GM21390 (cell line): ENCODE results near the gene OBSCN.

Experiments
- ATAC-seq: cut with Tn5 transposase; IDR thresholded peaks from one replicate; pipeline ENCODE4 v1.9.1; 2021; ENCODE audit not compliant: unreplicated experiment

Gene OBSCN

DNA sequence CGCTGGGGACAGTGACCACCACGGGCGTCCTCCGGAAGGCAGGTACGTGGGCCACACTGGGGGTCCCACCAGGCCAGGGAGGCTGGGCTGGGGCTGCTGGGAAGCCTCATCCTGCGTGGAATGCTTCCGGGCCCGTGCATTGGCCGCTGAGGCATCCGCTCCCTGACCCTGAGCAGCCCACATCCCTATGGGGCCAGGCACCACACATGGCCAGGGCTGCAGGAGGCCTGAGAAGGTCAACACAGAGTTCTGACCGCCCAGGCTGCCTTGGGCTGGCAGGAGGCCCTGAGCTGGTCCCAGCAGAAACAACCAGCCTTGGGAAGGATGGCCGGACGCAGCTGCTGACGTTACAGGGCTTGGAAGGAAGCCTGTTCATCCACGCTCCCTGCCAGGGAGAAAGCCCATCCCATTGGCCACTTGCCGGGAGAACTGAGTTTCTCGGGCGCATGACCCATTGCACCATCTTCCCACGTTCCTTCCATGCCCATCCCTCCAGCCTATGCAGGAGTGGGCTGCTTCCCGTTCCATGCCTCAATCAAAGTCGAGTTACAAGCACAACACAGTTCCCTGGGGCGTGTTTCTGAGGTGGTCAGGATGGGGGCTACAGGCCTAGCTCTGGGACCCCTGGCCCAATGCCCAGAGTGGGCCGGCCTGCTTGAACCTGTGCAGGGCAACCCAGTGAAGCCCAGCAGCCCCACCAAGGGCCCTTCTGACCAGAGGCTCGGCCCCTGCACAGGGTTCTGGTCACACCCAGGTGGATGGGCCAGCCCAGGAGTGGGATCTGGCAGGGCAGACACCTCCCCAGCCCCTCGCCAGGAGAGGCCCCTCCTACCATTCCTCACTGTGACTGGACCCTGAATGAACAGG, 167.1 kb downstream of the OBSCN start:
- no peak for ATAC-seq

DNA sequence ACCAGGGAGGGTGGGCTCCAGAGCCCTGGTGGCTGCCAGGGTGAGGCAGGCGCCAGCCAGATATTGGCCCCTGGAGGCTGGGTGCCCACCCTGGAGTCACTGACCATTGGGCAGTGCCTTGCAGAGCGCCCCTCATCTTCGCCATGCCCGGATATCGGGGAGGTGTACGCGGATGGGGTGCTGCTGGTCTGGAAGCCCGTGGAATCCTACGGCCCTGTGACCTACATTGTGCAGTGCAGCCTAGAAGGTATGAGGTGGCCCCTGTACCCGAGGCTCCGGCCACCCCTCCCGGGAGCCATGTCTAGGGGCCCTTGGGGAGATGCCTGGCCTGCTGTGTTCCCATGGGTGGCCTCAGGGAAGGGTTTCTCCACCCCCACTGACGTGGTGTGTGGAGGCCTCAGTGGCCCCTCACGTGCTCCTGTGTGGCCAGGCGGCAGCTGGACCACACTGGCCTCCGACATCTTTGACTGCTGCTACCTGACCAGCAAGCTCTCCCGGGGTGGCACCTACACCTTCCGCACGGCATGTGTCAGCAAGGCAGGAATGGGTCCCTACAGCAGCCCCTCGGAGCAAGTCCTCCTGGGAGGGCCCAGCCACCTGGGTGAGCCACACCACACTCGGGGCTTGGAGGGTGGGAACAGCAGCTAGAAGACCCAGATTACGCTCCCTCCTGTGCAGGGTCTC, 167.9 kb downstream of the OBSCN start:
- ATAC-seq, result no peak

DNA sequence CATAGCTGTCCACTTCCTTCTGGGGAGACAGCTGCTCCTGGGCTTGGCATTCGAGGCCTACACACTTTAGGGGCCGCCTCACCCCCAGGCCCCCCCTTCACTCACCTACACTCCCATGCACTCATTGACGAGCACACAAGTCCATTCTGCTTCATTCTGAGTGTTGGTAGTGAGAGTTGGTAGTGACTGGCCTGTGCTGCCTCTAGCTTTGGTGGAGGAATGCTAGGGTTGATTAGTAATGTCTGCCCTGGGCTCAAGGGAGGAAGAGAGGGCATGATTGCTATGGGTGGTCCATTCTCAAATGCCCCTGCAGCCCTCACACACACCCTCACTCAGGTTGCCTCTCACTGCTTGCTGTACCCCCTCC, 168.4 kb downstream of the OBSCN start:
- ATAC-seq, result no peak

DNA sequence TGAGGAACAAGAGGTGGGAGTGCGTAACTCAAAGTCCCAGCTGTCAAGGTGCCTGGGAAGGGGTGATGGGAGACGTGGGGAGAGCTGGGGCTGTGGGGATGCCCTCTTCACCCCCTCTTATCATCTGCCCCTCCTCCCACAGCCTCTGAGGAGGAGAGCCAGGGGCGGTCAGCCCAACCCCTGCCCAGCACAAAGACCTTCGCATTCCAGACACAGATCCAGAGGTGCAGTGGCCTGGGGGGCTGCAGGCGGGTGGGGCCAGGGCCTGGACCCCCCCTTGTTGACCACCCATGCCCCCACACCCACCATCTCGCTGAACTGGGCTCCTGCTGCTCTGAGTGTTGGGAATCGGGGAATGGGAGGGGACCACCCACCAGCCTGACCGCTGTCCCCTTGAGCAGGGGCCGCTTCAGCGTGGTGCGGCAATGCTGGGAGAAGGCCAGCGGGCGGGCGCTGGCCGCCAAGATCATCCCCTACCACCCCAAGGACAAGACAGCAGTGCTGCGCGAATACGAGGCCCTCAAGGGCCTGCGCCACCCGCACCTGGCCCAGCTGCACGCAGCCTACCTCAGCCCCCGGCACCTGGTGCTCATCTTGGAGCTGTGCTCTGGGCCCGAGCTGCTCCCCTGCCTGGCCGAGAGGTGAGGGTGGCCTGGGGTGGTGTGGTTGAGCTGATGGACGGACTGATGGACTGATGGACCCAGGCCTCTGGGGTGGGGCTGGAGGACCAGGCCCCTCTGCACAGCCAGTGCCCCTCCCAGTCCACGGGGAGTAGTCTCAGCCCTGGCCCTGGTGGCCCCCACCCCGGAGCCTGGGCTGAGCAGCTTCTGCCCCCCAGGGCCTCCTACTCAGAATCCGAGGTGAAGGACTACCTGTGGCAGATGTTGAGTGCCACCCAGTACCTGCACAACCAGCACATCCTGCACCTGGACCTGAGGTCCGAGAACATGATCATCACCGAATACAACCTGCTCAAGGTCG, 169.1 kb downstream of the OBSCN start:
- no peak for ATAC-seq

DNA sequence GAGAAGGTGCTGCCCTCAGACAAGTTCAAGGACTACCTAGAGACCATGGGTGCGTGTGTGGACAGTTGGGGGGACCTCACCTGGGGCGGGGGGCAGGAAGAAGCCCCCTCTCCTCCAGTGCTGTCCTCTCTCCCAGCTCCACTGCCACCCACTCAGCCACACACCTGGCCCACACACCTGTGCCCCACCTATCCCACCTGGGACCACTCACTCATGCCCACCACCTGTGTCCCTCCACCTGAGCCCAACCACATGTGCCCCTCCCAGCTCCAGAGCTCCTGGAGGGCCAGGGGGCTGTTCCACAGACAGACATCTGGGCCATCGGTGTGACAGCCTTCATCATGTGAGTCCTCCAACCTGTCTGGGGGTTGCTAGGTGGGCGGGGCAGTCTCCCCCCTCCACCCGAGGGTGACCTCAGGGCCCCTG, 169.8 kb downstream of the OBSCN start:
- no peak for ATAC-seq

DNA sequence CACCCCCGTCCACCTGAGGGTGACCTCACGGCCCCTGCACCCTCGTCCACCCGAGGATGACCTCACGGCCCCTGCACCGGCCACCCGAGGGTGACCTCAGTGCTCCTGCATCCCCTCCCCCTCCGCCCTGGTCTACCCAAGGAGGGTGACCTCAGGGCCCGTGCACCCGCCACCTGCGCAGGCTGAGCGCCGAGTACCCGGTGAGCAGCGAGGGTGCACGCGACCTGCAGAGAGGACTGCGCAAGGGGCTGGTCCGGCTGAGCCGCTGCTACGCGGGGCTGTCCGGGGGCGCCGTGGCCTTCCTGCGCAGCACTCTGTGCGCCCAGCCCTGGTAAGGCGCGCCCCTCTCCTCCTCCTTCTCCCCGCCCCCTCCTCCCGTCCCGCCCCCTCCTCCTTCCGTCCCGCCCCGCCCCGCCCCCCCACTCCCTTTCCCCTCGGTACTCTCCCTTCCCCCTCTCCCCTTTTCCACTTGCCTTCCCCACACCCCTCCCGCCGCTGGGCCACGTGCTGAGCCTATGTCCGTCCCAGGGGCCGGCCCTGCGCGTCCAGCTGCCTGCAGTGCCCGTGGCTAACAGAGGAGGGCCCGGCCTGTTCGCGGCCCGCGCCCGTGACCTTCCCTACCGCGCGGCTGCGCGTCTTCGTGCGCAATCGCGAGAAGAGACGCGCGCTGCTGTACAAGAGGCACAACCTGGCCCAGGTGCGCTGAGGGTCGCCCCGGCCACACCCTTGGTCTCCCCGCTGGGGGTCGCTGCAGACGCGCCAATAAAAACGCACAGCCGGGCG, 170.4 kb downstream of the OBSCN start:
- no peak for ATAC-seq

DNA sequence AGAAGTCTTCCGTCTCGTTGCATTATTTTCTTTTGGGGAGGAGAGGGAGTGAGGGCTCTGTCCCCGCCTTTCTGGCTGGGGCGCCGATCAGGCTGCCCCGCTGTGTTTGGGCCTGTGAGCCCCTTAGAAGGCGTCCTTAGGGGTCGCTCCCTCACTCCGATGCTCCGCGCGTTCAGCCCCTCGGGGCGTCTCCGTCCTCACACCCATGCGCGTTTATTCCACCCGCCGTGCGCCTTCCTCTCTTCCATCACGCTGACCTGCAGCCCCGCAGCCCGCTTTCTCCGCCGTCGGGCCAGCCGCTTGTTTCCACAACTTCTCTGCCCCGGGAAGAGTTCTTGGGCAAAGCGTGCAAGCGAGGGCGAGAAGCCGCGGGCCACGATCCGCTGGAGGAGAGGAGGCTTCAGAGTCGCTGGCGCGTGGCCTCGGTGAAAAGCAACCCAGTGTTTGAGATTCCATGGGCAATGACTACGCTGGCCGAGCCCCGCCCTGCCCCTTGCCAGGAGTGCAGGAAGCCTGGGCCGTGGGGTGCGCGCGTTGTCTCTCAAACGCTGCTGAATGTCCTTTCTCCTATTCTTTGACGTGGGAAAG, 171.1 kb downstream of the OBSCN start:
- ATAC-seq, result no peak

DNA sequence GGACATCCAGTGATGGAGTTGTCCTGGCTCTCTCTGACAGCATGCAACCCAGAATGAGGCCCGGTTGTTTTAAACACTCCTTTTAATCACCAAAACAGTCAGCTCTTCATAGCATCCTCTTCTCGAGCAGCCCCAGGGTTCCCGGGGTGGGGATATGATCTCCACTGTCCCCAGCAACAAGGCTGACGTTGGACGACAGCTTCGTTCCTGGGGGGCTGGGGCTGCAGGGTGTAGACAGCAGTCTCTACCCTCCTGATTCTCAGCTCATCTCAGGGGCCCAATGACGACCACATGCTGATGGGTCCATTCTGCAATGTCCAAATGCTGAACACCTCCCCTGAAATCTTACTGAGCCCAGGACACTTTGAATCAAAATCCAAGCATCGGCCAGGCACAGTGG, 171.8 kb downstream of the OBSCN start:
- ATAC-seq, result no peak

DNA sequence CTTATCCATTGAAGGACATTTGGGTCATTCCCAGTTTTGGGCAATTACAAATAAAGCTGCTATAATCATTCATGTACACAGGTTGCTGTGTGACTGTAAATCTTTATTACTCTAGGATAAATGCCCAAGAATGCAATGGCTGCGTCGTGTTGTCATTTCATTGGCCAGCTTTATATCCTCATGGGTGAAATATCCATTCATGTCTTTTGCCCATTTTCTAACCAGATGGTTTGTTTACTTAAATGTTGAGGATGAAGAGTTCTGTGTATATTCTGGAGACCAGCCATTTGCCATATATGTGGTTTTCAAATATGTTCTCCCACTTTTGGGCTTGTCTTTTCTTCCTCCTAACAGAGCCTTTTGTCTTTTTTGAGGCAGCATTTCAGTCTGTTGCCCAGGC, 173.5 kb downstream of the OBSCN start:
- ATAC-seq, result no peak

DNA sequence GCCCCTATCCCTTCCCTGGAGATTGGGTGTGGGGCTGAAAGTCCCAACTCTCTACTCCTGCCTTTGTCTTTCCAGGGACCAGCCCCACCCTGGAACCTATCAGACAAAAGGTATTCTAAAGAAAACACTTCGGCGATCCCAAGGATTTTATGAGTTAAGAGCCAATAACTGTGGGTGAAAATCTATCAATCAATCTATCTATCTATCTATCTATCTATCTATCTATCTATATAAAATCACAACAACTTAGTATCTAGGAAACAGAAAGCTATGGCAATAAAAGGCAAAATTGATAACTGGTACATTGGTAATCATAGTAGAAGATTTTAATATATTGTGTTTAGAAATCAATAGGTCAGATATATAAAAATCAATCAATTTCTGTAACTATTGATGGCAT, 175.9 kb downstream of the OBSCN start:
- no peak for ATAC-seq

DNA sequence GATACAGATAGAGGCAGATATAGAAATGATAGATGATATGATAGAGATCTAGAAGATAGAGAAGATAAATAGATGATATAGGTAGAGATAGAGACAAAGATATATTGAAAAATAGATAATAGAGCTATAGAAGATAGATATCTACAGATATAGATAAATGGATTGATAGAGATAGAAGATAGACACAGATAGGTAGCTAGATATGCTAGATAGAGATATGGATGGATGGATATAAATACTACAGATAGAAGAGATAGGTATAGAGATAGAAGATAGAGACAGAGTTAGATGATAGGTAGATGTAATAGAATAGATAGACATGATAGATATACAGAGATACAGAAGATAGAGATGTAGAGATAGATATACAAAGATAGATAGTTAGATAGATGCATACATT, 177.4 kb downstream of the OBSCN start:
- no peak for ATAC-seq

DNA sequence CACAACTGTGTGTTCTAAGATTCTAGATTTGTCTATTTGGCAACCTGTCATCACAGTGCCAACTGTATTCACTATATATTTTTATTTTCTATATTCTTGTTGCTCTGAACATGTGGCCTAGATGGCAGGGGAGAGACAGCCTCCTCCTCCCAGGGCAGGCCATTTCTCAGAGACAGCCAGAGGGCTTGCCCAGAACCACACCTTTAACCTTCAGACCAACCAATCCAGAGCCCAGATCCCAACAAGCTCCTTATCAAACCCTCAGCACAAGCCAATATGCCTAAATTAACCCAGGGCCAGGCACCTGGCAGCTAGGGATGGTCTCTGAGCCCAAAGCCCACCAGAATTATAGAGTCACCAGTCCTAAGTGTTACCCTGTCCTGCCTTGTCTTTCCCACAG, 179.5 kb downstream of the OBSCN start:
- no peak for ATAC-seq

DNA sequence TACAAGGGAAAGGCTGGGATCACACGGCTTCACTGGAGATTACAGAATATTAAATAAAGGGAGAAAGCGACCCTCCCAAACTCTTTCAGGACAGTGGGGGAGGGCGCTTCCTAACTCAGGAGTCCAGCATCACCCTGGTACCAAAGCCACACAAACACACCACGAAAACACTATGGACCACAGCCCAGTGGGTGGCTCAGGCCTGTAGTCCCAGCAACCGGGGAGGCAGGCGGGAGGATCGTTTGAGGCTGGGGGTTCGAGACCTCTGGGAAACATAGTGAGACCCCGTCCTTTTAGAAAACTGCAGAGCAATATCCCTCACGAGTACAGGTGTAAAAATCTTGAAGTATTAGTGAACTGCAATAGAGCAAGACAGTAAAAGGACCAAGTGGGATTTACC, 182.8 kb downstream of the OBSCN start:
- ATAC-seq, result no peak

DNA sequence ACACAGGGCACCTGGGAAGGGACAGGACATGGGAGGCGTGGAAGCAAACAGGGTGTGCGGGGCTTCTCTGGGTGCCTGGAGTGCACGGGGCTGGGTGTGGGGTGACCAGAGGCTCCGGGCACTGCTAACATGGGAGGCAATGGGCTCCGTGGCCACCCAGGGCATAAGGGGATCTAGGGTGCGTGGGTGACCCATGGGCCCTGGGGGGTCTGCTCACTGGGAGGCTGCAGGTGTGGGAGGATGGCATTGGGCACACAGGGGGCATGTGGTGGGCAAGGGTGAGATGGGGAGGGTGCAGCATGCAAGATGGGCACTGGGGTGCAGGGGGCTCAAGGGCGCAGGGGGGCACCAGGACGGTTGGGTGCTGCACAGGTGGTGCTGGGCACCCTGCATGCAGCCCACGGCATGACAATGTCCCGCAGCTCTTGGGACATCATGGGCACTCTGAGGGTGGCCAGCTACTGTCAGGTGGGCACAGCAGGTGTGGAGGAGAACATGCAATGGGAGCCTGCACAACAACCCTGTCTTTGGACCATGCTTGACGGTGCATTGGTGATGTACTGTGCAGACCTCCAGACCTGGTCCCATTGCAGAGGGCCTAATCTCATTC, 183.7 kb downstream of the OBSCN start:
- ATAC-seq, result no peak

DNA sequence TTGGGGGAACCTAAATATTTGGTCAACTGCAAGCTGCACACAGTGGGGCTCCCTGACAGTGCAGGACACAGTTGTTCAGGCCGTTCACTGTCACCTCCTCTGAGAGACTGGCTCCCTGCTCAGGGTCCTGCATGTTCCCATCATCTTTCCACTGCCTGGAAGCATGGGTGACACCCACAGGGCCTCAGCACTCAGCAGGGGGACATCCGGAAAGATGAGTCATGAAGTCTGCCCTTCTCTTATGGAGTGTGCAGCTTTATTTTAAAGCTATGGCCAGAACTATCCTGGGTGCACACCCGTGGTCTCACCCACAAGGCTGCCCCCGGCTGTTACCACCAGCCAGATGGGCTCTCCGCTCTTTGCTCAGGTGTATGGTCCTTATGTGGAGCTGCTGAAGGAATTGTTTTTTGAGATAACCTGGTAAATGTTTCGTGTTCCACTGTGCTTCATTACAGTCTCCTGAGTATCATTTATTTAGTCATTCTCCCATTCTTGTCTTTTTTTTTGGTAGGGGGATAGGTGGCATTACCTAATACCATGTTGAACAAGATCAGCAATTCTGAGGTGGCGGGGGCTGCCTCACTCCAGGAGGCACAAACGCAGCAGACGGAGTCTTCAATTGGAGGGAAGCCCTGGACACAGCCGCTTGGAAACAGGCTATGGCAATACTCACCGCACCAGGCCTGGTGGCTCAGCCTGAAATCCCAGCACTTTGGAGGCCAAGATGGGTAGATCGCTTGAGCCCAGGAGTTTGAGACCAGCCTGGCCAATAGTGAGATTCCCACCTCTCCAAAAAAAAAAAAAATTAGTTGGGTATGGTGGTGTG, 184.5 kb downstream of the OBSCN start:
- ATAC-seq, result no peak

DNA sequence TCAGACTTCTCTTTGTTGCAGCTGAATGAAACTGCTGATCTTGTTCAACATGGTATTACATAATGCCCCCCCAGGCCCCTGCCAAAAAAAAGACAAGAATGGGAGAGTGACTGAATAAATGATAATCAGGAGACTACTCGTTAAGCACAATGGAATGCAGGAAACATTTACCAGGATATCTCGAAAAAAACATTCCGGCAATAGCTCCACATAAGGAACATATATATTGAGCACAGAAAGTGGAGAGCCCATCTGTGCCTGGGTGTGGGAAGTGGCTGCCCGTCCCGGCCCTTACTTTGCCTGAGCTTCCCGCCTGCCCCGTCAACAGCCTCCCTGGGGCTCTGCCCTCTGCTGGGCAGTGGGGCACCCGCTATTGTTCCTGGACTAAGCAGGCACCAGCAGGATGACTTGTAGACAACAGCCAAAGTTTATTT, 185.4 kb downstream of the OBSCN start:
- ATAC-seq, result no peak

DNA sequence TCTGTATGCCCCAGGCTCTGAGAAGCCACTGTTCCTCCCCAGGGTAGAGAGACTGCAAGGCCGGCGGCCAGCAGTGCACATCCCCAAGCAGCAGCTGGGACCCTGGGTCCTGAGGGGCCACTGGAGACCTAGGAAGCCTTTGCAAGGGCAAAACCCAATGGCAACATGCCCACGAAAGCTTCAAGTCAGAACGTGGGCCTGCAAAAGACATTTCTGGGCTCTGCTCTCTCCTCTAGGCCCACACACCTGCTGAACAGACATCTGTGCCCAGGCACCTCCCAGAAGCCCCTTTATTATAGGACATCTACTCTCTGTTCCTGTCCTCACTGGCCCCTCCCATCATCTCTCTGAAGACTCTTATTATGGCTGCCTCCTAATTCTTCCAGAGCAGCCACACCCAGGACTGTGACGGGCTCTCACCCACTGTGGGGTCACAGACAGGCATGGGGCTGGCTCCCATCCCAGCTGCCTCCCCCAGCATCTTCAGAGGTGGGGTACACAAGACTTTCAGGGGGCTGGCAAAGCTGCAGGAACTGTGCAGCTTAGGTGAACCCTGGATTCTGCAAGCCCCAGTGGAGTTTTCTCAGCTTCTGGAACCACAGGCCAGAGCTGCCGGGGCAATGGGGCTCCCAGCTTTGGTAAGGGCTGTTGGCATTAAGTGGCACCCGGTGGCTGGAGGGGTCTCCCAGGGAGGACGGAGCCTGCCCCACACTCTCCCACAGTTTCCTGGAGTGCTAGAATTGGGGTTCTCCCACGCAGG, 186.1 kb downstream of the OBSCN start:
- ATAC-seq, result no peak
